HG02973 (cell line): ENCODE measurements around the gene PRB2.
"Not testable (repeated sequence)": the region's sequence is repeated elsewhere in the genome, so short reads cannot be mapped to it uniquely, and the experiment has no call there.

ENCODE experiments used
- ATAC-seq: cut with Tn5 transposase; IDR thresholded peaks from one replicate; pipeline ENCODE4 v1.9.1; 2021; ENCODE audit warnings: moderate library complexity; ENCODE audit not compliant: unreplicated experiment

Gene PRB2

DNA sequence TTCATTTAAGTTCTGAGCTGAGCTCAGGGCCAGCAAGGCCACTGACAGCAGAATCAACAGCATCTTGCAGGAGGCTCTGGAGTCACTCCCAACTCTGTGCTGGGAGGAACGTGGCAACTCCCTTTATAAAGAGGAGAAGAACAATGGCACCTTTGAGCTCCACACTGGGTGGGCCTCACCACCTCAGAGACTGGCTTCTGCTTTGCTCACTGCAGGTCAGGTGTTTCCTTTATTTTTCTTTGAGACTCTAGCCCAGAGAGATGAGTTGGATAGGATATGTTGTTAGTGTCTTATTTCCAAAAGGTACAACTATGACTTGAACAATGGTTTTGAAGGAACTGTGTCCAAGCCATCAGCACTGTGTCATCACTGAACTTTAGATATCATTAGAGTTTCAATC lies at the start of gene PRB2:
Gene PRB2, minus strand, starts transcription at position 101 of the 400 bp plus-strand sequence. Its CDS starts 38 bp downstream, at position 63.
- ATAC-seq = not testable (repeated sequence)

DNA sequence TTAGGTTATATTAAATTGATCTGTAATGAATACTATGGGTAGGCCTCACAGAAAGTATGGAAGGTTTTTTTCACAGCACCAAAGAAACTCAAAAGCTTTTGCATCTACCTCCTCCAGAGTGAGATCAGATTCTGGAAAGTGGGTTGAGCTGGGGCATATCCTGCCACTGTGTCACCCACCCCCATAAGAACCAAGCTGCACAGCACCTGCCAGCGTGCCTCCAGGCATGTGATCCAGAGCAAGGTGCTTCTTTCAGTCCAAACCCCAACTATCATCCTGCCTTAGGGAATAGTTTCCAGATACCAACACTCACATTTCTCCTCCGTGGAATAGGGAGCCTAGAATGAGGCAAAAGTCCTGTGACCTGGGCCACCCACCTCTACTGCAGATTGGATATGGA lies 42.6 kb upstream of the PRB2 start:
- ATAC-seq = no peak

DNA sequence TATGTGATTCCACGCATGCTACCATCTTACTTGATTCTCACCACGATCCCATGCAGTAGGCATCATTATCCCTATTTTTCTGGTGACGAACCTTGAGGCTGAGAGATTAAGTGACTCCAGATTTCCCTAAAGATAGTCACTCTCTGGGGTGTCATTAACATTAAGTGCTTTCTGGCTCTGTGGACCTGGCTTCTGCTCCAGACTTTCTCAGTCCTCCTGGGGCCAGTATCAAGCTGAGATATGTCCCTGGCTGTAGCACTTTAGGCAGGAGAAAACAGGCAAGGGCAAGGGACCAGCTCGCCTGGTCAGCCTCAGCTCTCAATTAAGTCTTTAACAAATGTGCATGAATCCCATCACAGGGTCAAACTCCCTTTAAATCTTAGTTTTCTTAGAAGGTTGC lies 38.3 kb upstream of the PRB2 start:
- ATAC-seq = no peak

DNA sequence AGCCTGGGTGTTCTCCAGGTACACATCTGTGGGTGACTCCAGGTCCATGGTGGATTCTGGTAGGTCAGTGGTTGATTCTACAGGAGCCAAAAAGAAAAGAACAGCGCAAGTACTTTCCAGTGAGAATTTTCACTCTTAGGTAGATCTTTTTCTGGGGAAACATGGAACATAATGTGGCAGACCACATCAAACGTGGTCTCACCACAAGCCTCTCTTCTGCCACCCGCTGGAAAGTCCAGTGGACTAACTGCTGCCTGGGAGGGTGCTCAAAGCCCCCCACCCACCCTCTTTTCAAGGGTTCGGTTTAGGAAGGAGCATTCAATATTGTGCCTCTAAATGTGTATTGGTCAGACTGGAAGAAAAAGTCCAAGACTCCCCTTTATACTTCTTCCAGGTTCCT lies 36.1 kb upstream of the PRB2 start:
- no peak for ATAC-seq

DNA sequence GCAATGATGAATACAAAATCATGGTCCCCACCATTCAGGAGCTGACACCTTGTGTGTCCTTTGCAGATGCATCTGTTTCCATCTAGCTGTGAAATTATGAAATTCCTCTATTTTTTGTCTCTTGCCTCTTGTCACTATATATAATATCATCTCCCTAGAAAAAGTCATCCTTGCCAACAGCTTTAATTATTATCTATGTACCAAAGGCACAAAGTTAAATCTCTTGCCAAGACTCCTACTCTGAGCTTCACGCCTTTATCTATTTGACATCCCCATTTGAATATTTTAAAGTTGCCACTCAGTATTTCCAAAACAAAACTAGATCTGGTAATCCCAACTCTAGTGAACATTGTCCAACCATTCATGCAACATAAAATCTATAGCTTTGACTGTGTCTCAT lies 32.0 kb upstream of the PRB2 start:
- no peak for ATAC-seq

DNA sequence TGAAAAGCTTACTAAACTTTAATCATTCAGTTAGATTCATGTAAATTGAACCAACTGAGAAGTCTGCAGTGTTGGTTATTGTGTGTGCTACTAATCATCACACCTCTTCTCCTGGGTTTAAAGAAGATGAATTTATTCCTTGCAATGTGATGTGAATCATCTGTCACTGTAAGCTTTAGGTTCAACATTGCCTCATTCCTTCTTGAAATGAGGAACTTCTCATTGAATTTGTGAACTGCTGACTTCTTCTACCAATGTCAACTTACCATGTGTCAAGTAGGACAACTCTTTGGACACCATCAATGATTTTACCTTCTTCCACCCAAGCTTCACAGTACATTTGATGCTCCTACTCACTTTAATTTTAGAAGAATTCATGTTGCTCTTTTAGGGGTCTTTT lies 17.4 kb upstream of the PRB2 start:
- no peak for ATAC-seq

DNA sequence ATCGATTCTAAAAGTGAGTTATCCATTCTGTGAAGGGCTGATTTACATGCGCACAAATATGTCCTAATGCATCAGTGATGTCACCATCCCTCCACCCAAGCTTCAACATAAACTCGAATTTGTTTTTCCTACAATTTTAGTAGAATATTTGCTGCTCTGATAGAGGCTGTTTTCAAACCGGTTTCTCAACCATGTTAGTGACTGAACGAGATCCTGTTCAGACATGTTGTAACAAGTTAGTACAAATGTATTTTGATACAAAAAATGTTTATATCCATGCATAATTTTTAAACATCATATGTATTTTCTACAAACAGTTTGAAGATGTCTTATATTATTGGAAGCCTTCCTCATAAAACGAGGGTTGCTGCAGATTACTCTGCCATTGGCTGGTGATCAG lies 12.7 kb upstream of the PRB2 start:
- ATAC-seq = no peak

DNA sequence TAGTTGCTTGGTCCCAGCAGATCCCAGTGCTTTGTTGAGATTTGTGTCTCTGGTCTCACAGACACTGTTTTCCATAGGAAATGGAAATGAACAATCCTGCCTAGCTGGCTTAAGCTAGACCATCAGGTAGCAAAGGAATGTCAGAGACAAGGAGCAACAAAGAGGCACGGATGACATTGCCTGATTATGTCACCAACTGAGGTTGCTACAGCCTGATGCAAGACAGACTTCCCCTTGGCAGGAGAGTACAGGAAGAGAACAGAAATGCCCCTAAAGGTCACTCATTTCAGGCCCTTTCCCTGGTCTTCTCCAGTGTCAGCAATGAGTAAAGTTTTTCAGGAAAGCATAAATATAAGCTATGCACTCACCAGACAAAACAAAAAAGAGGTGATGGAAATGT lies 2.0 kb upstream of the PRB2 start:
- ATAC-seq = no peak

DNA sequence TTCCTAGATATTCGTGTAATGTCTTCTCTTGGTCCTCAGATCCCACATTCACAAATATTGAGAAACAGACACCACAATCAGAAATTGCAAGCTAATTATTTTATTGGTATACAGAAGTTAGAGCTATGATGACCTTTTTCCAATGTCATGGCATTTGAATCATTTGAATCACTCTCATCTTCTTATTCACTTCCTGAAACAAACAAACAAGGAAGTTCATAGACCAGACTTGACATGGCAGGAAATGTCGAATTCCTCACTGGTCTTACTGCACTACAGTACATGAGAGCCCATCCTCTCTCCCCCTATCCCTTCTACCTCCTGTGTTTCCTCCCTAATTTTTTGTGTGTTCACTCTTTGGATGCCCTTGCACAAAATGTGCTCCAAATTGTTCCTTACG lies 3.9 kb downstream of the PRB2 start:
- not testable (repeated sequence) for ATAC-seq

DNA sequence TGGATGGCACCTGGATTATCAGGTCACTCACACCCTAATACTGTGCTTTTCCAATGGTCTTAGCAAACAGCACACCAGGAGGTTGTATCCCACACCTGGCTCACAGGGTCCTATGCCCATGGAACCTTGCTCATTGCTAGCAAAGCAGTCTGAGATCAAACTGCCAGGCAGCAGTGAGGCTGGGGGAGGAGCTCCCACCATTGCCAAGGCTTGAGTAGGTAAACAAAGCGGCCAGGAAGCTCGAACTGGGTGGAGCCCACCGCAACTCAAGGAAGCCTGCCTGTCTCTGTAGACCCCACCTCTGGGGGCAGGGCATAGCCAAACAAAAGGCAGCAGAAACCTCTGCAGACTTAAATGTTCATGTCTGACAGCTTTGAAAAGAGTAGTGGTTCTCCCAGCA lies 17.9 kb downstream of the PRB2 start:
- ATAC-seq = not testable (repeated sequence)

DNA sequence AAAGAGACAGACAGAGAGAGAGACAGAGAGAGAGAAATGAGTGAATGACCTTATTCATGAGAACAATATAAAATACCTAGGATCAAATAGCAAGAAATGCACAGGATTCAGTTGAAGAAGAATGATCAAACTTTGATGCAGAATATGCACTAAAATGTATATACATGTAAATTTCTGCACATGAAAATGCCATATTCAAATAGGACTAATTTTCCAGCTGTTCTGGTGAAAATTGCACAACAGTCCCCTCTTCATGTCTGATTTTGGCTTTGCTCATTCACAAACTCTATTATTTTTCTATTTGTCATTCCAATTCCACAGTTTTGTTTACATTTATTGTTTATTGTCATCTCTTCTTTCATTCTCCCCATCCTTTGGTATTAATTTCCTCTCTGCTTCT lies 34.2 kb downstream of the PRB2 start:
- ATAC-seq = no peak

DNA sequence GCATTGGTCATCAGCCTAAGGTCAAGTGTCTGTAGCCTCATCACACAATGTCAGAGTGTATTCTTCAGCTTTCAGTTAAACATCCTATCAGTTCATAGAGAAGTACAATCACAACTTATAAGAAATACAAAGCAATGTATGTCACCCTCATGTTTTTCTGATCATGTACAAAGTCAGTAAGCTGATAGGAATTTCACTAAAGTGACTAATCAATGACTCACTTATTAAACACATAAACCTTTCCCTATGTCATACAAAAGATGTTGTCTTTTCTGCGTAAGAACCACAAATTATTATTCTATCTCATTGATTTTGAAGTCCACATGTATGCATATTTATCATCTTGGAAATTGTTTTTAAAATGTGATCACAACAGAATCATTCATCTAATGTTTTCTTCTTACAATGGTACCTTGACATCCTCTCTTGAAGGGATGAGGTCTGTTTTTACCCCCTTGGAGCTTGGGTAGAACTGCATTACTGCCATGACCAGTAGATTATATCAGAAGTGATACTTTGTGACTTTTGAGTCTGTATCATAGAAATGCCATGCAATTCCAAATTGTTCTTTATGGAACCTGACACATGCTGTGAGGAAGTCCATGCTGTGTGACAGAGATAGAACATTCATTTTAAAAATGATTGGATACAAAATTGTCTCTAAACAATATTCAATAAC lies 35.0 kb downstream of the PRB2 start:
- not testable (repeated sequence) for ATAC-seq

DNA sequence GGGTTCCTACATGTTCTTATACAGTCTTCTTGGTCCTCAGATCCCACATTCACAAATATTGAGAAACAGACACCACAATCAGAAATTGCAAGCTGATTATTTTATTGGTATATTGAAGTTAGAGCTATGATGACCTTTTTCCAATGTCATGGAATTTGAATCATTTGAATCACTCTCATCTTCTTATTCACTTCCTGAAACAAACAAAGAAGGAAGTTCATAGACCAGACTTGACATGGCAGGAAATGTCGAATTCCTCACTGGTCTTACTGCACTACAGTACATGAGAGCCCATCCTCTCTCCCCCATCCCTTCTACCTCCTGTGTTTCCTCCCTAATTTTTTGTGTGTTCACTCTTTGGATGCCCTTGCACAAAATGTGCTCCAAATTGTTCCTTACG lies 43.6 kb downstream of the PRB2 start:
- not testable (repeated sequence) for ATAC-seq

DNA sequence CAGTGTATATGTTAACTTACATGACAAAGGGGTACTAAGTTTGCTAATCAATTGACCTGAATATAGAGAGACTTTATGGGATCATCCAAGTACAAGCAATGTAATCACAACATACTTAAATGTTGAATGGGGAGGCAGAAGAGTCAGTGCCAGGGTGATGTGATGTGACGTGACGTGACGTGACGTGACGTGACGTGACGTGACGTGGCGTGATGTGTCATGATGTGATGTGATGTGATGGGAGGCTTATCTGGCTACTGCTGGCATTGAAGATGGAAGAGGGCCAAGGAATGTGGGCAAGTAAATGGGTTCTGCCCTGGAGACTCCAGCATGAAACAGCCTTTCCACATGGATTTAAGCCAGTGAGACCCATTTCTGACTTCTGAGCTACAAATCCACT lies 46.9 kb downstream of the PRB2 start:
- no peak for ATAC-seq

DNA sequence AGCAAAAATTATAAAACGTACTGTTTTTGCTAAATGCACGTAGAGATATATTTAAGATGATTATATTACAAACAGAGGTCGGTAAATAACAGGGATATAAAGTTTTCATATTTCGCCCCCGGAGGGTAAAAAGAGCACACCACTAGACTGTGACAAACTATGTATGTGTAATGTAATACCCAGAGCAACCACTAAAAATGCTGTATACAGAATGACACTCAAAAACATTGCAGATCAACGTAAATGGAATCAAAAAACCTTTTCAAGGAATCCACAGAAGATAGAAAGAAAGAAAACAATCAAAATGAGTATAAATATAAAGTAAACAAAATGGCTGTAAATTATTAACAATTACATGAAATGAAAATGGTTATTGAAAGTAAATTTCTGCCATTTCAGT lies 47.6 kb downstream of the PRB2 start:
- ATAC-seq = no peak

DNA sequence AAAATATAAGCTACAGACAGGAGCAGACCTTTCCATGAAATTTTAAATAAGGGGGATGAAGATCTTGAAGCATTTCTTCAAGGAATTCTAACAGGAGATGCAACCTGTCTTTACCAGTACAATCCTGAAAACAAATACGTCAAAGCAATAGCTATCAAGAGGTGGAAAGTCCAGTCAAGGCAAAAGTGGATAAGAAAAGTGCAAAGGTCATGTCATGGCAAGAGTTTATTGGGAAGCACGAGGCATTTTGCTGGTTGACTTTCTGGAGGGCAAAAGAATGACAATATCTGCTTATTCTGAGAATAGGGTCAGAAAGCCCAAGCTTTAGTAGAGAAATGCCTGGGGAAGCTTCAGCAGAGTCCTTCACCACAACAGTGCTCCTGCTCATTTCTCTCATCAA lies 50.9 kb downstream of the PRB2 start:
- no peak for ATAC-seq
